NCI-H82 treated with DMSO at 0.1 percent for 48 hours (cell line): Measurements from ENCODE around the gene CBX4.

Source experiments
- DNase-seq: peaks from one replicate; lab custom pipeline; 2025; ENCODE audit not compliant: unreplicated experiment; lab: John Stamatoyannopoulos, UW

Gene CBX4

DNA sequence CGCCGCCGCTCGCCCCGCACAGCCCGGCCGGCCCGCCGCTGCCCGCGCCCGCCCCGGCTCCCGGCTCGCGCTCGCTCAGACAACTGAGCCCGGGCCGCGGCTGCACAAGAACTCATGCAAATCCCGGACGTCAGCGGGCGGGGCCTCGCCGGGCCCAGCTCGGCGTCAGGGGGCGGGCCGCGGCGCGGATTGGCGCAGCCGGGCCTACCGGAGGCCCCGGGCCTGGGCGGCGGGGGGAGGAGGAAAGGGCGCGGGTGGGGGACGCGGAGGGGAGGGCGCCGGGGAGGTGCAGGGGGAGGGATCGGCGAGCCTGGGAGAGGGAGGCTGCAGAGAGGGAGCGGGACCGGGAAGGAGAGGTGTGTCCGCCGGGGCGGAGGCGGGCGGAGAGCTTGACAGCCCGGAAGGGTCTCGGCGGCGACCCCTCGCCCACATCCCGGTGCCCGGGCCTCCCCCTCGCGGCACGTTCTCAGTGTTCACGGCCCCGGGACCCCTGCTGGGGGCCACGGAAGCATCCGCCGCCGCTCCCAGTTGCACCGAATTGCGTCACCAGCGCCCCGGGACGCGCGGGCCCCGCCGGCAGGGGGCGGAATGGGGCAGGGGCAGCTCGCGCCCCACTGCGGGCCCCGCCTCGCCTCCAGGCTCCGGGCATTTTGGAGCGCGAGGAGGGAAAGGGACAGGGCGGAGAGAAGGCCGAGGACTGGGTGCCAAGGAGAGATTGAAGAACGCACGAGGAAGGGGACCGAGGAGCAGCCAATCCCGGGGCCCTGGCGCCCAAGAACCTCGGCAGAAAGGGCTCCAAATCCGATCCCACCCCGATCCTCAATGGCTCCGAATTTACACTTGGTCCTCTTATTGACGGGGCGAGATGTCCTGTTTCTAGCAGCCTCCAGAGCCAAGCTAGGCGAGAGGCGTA, at the start of gene CBX4:
CBX4 (minus strand) TSS at position 85 of the 913 bp plus-strand sequence. CDS start 189 bp downstream, outside the sequence.
- DNase-seq = peak; percentile 86

DNA sequence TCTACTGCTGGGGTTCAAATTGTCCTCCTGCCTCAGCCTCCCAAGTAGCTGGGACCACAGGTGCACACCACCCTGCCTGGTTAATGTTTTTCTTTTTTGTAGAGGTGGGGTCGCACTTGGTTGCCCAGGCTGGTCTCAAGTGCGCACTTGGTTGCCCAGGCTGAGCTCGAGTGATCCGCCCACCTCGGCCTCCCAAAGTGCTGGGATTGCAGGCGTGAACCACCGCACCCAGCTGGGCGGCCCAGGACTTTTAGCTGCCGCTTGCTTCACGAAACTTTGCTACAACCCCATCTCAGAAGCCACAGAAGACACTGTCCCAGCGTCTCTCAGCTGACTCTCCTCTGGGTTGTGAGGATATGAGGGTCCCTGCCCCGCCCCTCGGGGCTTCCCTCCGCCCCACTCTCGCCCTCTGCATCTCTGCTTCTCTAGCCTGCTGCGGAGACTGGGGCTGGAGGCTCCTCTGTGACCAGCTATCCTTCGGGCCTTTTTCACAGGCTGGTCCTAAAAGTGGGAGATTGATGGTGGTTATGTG, 48.8 kb upstream of the CBX4 start:
- no peak for DNase-seq

GRCh38 chr17:79887451-79887991, 48.3 kb upstream of the CBX4 start:
- DNase-seq = no peak

DNA sequence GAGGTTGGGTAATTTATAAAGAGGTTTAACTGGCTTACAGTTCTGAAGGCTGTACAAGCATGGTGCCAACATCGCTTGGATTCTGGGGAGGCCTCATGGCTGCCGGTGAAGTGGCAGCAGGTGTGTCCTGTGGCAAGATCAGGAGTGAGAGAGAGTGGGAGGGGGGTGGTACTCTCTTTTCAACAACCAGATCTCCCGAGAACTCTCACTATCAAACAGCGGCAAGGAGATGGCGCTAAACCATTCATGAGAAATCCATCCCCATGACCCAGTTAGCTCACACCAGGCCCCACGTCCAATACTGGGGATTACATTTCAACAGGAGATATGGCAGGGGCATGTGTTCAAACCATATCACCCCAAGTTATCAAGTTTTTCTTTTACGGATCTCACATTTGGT, 44.0 kb upstream of the CBX4 start:
- DNase-seq = no peak

- no peak for DNase-seq
These were observed 39.2 kb upstream of the CBX4 start for GRCh38 chr17:79878329-79878947.

GRCh38 chr17:79877041-79877440, 37.8 kb upstream of the CBX4 start:
- DNase-seq = no peak

GRCh38 chr17:79875511-79875910, 36.3 kb upstream of the CBX4 start:
- no peak for DNase-seq

GRCh38 chr17:79874329-79874981, 35.2 kb upstream of the CBX4 start:
- no peak for DNase-seq

GRCh38 chr17:79873583-79873982, 34.3 kb upstream of the CBX4 start:
- no peak for DNase-seq

GRCh38 chr17:79872762-79873161, 33.5 kb upstream of the CBX4 start:
- DNase-seq = no peak

DNA sequence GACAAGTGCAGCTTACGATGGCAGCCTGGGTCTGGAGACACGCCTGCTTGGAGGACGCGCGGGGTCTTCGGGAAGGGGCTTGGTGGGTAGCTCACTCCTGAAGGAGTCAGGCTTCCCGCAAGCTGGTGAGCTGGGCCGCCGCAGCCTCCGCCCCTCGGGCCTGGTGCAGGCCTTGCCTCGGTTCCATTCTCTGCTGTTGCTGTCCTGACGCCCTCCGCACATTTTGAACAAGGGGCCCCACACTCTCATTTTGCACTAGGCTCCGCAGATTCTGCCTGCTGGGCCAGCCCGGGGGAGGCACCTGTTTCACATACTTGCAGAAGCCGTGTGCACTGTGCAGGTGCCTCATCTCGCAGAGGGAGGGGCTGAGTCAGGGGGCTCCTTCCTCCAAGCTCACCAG, 31.9 kb upstream of the CBX4 start:
- DNase-seq = no peak

- peak; percentile 22 for DNase-seq
These were observed 31.3 kb upstream of the CBX4 start for GRCh38 chr17:79870540-79870939.

- no peak for DNase-seq
These were observed 27.7 kb upstream of the CBX4 start for GRCh38 chr17:79866791-79867518.

DNA sequence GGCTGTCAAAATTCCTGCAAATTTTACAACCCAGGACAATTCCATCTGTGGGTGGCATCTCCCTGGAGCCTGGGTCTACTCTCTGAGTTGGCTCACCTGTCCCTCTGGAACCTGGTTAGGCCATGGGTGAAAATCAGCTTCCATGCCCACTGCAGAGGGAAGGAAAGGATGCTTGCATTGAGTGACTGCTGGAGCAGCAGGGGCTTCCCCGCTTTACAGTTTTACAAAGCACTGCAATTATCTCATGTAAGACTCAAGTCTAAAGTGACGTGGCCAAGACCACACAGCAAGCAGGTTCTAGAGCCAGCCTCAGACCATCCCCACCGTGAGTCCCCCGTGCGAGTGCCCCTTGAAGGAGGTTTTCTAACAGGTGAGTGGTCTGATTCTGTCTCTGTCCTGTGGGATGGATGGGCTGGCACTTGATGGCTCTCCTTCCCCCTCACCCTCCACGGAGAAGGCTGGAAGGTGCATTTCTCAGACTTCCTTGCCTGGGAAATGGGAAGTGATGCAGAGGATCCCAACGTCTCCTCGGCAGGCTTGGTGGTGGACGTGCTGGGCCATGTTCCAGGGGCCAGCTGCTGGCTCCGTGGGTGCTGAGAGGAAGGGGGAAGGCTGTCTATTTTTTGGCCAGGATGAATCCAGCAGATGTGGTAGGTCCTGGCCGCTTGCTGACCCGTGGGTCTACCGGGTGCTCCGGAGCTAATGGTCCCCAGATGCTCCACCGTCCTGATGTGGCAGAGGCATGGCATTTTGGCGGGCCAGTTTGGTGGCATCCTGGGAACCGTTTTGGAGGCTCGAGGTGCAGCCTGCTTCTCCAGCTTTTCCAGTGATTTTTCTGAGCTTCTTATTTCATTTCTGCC, 26.3 kb upstream of the CBX4 start:
- DNase-seq = no peak

DNA sequence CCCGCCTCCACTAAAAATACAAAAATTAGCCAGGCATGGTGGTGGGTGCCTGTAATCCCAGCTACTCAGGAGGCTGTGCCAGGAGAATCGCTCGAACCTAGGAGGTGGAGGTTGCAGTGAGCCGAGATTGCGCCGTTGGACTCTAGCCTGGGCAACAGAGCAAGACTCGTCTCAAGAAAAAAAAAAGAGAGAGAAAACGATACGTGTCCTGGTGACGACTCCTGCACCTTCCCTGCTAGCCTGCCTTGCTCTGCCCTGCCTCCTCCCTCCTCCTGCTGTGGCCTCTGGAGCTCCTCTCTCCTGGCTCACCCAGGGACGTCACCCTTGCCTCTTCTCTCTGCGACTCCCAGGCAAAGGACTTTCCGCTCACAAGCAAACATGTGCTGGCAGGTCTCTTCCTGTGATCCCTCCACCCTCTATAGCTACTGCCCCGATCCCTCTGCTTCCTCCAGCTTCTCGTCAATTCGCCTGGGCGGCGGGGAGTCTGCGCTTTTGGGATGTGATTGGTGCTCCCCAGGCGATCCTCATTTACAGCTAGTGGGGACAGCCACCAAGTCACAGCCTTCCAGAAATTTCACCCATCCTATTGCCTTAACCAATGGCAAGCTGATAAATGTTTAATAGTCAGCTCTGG, 25.5 kb upstream of the CBX4 start:
- DNase-seq = no peak

DNA sequence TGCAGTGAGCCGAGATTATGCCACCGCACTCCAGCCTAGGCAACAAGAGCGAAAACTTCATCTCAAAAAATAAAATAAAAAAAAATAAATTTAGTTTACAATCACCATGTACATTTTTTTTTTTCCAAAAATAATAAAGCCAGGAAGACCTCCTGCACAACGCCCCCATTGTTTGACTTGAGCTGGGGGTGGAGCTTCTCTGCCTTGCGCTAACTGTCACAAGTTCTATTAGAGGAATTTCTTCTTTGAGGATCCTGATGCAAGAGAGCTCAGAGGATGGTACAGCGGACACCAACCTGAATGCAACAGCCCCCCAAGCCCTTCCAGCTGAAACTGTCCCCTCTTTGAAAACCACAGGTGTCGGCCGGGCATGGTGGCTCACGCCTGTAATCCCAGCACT, 24.9 kb upstream of the CBX4 start:
- no peak for DNase-seq

DNA sequence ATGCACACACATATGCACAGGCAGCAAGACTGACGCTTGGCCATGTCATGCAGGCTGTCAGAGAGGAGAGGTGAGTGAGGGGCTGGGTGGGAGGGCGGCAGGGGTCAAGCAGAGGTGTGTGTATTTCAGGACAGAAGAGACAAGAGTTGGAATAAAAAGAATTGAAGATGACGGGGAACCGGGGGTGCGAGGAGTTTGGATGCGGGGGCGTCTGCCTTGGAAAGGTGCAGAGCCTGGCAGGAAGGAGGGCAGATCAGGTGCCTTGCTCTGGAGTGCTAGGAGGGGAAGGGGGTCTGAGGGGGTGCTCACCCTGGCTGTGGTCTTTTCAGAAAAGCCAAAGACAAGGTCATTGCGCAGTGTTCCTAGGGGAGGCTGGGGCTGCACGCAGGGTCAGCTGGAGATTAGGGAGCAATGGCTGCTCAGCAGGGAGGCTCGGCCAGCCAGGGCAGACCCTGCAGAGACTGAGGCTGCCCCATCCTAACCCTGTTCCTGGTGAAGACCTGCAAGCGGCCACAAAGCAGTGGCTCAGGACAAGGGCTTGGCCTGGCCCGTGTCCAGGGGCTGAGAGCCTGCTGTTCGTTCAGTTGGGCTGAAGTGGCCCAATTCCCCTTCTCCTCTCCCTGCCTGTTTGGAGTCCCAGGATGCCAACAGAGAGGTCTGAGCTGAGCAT, 23.7 kb upstream of the CBX4 start:
- no peak for DNase-seq

DNA sequence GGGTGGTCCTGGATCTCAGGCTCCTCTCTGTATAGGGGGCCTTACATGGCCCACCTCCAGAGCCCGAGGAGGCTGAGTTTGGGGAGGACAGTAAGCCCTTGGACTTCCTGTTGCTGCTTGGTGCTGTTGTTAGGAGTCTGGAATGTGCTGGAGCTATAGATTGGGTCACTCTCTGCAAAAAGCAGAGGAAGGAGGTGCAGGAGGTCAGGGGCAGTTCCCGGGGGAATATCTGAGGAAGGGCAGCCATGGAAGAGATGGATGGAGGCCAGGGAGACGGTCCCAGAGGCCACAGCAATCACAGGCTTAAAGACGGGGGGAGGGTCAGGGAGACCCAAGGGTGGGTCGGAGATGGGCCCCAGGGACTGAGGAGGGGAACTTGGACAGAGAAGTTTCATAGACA, 23.0 kb upstream of the CBX4 start:
- no peak for DNase-seq
